A673 (cell line): ENCODE results near the gene GALNT10. TPM values are rescaled to one million over a fixed set of nuclear protein-coding genes. Genes with fewer than 3 reads are reported as not detected.

Experiments used
- BruUV-seq: library from RNA; stranded (reverse); fragments of 400-500 nt; replicated peaks from 2 replicates; lab custom pipeline; 2021; lab: Mats Ljungman, UMichigan
- CTCF ChIA-PET: fragments of 300-600 bp; sonication (Branson Sonifier 250); formaldehyde crosslinking; loops from one replicate; lab custom pipeline; 2022; ENCODE audit warnings: antibody characterized with exemption; lab: Charles Lee
- POLR2A ChIA-PET: fragments of 300-600 bp; sonication (Branson Sonifier 250); formaldehyde crosslinking; loops from one replicate; lab custom pipeline; 2022; ENCODE audit warnings: antibody characterized with exemption; ENCODE audit not compliant: low non-redundant PET; lab: Charles Lee
- DNase-seq: peaks from one replicate; pipeline ENCODE4 v3.0.0-alpha.2; 2015; ENCODE audit warnings: low spot score
- H3K27ac ChIP-seq: fragments of 200-600 bp; sonication (generic); 2 replicates; pipeline ENCODE4 v1.5.1; 2016; ENCODE audit warnings: mixed run types, low read depth, mild to moderate bottlenecking, mixed read lengths, antibody characterized with exemption, low read length; ENCODE audit not compliant: poor library complexity, severe bottlenecking
- H3K27me3 ChIP-seq: fragments of 200-600 bp; sonication (generic); replicated peaks from 2 replicates; pipeline ENCODE4 v1.6.1; 2017; ENCODE audit warnings: mixed run types, low read depth, mild to moderate bottlenecking, mixed read lengths, antibody characterized with exemption, low read length; ENCODE audit not compliant: insufficient read depth, poor library complexity
- H3K36me3 ChIP-seq: fragments of 200-600 bp; sonication (generic); 2 replicates; pipeline ENCODE4 v1.6.1; 2016; ENCODE audit warnings: mixed run types, mild to moderate bottlenecking, mixed read lengths, antibody characterized with exemption, low read length; ENCODE audit not compliant: insufficient read depth, poor library complexity, severe bottlenecking
- H3K4me1 ChIP-seq: fragments of 200-600 bp; sonication (generic); 2 replicates; pipeline ENCODE4 v1.6.1; 2017; ENCODE audit warnings: mixed run types, mild to moderate bottlenecking, mixed read lengths, antibody characterized with exemption, low read length; ENCODE audit not compliant: insufficient read depth, poor library complexity, severe bottlenecking
- H3K4me3 ChIP-seq: fragments of 200-600 bp; sonication (generic); 2 replicates; pipeline ENCODE4 v1.5.1; 2016; ENCODE audit warnings: low read depth, mixed run types, mild to moderate bottlenecking, mixed read lengths, low read length; ENCODE audit not compliant: poor library complexity, severe bottlenecking
- H3K9me3 ChIP-seq: fragments of 200-600 bp; sonication (generic); 2 replicates; pipeline ENCODE4 v1.6.1; 2016; ENCODE audit warnings: mixed run types, low read depth, mild to moderate bottlenecking, mixed read lengths, antibody characterized with exemption, low read length; ENCODE audit not compliant: poor library complexity, severe bottlenecking
- CTCF ChIP-seq: fragments of 300-800, 200-600 bp; sonication (generic); conservative IDR thresholded peaks from 2 replicates; pipeline ENCODE4 v1.5.1; 2017; ENCODE audit warnings: low read depth, mild to moderate bottlenecking, antibody characterized with exemption, low read length, moderate library complexity, mixed read lengths
- EZH2 ChIP-seq: fragments of 200-600 bp; sonication (generic); IDR thresholded peaks from 2 replicates; pipeline ENCODE4 v1.6.1; 2017; ENCODE audit warnings: borderline replicate concordance, low read depth, mild to moderate bottlenecking, mixed read lengths, antibody characterized with exemption, low read length; ENCODE audit not compliant: poor library complexity, severe bottlenecking
- intact Hi-C: fragments of 100-400 bp; cut with micrococcal nuclease; formaldehyde crosslinking; loops from one replicate; pipeline ENCODE4 v1.10.0; 2022; ENCODE audit not compliant: unreplicated experiment
- total RNA-seq: library from RNA; stranded (reverse); gene quantifications from 2 replicates; pipeline ENCODE4 v1.2.3, GENCODE V29; 2021

GALNT10 gene
- total RNA-seq, 1 experiment from 2014 or later, result 17.9 TPM

- no peak overlapping the region for H3K27ac ChIP-seq
- H3K9me3 ChIP-seq, result no peaks in the 10 kb centered on the region
- POLR2A ChIA-PET, result no interaction called here
Observed at GRCh38 chr5:154234551-154234950, 44.0 kb downstream of the GALNT10 start.

GRCh38 chr5:154236011-154236410 is 45.5 kb downstream of the GALNT10 start:
- no TSS peak for BruUV-seq
- H3K9me3 ChIP-seq, result no peaks in the 10 kb centered on the region
- no peak overlapping the region for H3K4me3 ChIP-seq
- H3K36me3 ChIP-seq, result no peaks in the 10 kb centered on the region
- no peaks in the 10 kb centered on the region for H3K27me3 ChIP-seq
- ChIA-PET CTCF (no interaction called here), POLR2A (no interaction called here)
- no peak overlapping the region for H3K27ac ChIP-seq
- intact Hi-C loops, result no loop called here
- no peak for TF ChIP-seq EZH2
- TF ChIP-seq CTCF, result no peak
- no peak for DNase-seq
- no peaks in the 10 kb centered on the region for H3K4me1 ChIP-seq

More at GRCh38 chr5:154234551-154234950, 44.0 kb downstream of the GALNT10 start:
- TF ChIP-seq EZH2, result no peak
- no peak for TF ChIP-seq CTCF
- Histone ChIP-seq H3K36me3 (no peaks in the 10 kb centered on the region), H3K27me3 (no peaks in the 10 kb centered on the region), H3K4me3 (no peak overlapping the region), H3K4me1 (no peaks in the 10 kb centered on the region)
- DNase-seq, result no peak
- intact Hi-C loops, result no loop called here
- BruUV-seq, result no TSS peak
- CTCF ChIA-PET, result no interaction called here

DNA sequence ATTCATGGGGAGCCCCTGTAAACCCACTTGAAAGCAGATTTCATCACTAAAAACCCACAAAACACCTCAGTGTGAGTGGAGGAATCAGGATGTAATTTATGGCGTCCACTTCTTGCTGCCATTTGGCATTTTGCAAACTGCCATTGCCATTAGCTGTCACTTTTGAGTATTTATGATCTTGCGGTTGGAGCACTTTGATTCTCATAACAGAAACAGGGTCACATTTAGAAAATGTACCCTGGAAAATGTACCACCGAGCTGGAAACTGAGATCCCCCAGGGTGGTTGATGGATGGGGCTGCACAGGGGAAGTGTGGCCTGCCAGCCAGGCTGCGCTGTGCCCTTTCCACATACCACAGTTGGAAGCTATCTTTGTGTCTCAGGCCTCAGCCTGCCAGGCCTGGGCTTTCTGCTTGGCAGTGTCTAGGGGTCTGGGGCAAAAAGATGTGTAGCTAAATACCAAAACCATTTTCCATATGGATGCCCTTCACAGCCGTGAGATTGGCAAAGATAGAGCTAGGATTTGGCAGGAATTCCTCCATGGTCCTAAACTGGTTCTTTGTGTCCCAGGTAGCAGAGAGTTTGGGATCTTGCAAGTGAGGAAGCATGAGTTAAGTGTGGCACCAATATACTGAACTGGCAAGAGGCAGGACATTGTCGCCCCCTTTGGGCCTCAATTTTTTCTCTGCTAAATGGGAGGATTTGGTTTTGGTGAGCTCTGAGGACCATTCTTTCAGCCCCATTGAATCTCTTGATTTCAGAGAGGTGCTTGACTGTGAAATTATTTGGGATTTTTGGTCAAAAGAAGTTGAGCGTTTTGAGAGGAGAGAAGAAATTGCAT is 46.2 kb downstream of the GALNT10 start:
- no TSS peak for BruUV-seq
- DNase-seq, result no peak
- ChIA-PET CTCF (no interaction called here), POLR2A (no interaction called here)
- H3K4me1 ChIP-seq, result no peaks in the 10 kb centered on the region
- H3K27me3 ChIP-seq, result no peaks in the 10 kb centered on the region
- no peaks in the 10 kb centered on the region for H3K9me3 ChIP-seq
- H3K27ac ChIP-seq, result no peak overlapping the region
- TF ChIP-seq CTCF, result no peak
- TF ChIP-seq EZH2, result no peak
- intact Hi-C loops, result no loop called here
- no peak overlapping the region for H3K4me3 ChIP-seq
- H3K36me3 ChIP-seq, result no peaks in the 10 kb centered on the region
